Activated CD8-positive, alpha-beta memory T cell treated with anti-CD3 and anti-CD28 coated beads for 48 hours (primary cell): ENCODE data around the gene NXF2B.
"Not testable (repeated sequence)": the region's sequence is repeated elsewhere in the genome, so short reads cannot be mapped to it uniquely, and the experiment has no call there.

ENCODE experiments used
- DNase-seq, 3 experiments: peaks; one replicate each; pipeline ENCODE4 v3.0.0-alpha.2; 2020; ENCODE audit warnings: low read depth in 2 of 3, low spot score in 2 of 3

The NXF2B gene, protein sequence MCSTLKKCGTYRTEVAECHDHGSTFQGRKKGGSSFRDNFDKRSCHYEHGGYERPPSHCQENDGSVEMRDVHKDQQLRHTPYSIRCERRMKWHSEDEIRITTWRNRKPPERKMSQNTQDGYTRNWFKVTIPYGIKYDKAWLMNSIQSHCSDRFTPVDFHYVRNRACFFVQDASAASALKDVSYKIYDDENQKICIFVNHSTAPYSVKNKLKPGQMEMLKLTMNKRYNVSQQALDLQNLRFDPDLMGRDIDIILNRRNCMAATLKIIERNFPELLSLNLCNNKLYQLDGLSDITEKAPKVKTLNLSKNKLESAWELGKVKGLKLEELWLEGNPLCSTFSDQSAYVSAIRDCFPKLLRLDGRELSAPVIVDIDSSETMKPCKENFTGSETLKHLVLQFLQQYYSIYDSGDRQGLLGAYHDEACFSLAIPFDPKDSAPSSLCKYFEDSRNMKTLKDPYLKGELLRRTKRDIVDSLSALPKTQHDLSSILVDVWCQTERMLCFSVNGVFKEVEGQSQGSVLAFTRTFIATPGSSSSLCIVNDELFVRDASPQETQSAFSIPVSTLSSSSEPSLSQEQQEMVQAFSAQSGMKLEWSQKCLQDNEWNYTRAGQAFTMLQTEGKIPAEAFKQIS

DNA sequence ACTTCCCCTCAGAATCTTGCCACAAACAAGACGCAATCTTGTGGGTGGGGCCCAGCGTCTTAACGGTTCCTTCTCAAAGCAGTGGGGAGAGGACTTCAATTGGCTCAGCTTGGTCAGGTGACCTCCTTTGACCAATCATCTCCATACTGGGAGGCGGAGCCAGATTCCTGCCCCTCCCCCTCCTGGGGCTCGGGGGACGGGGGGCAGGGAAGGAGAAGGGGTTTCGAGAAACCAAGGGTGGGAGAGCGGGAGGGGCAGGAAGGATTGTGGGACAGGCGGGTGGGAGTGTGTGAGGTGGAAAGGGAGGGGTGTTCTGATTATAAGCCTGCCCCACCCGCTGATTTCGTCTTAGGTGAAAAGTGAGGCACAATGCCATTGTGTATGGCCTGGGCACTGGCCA, at the start of gene NXF2B:
Gene NXF2B, minus strand, starts transcription at position 101 of the 400 bp plus-strand sequence. CDS start 59,972 bp downstream, outside the sequence.
- not testable (repeated sequence) for DNase-seq

DNA sequence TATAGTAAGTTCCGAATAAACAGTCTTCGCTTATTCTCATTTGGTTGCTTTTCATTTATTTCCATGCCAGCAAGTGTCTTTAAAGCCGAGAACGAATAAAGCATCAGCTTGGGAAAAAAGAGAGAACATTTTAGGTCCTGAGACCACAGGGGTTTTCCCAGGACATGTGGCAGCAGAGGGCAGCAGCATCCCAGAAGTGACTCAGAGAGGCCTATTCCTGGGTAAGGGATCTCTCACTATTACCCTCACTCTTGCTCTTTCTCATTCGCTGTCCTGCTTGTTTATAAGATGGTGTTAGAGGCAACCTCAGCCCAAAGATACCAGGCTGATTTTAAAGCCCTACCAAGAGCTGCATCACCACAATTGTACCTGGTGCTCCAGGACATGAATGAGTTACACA, 39.0 kb upstream of the NXF2B start:
- DNase-seq, result not testable (repeated sequence)

GRCh38 chrX:102471762-102472220, 32.0 kb upstream of the NXF2B start, which contains the start of gene TCP11X2:
TSS of gene TCP11X2 (minus strand) at chrX:102471812.
- not testable (repeated sequence) for DNase-seq

- DNase-seq, result not testable (repeated sequence)
Measured at GRCh38 chrX:102470215-102470614, 30.4 kb upstream of the NXF2B start.

DNA sequence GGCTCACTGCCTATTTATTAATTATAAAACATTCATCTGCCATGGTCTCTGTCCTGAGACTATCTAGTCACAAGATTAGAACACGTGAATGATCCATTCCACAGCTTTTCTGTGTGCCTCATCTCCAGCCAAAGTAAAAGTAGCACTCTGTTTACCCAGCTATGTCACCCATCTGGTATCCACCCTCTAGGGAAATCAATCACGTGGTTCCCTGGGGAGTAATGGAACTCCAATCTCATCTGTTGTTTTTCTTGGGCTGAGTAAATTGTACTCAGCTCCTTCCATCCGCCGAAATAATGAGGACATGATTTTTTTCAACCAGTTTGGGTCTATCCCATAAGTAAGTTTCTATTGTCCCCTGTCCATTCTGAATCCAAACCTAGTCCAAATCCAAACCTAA, 18.8 kb upstream of the NXF2B start:
- not testable (repeated sequence) for DNase-seq

- not testable (repeated sequence) for DNase-seq
Measured at GRCh38 chrX:102414493-102414892, 25.3 kb downstream of the NXF2B start.

DNA sequence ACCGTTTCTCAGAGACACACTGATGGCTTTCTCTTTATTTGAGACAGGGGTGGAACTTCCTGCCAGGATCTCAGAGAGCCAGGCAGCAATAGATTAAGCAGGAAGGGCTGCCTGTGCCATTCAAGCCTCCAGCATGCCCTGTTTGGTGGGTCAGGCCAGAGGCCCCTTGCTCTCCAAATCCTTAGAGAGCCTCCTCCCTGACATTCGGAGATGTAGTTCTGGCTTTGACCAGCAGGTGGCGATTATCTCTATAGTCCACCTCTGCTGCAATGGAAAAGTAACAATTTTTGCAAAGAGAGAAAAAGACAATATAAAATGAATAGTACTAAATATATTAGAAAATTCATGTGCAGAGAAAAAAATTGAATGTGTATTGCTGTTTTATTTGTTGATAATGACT, 93.9 kb downstream of the NXF2B start:
- DNase-seq, result peak in 2 of 3 experiments; percentile 37 to 48

DNA sequence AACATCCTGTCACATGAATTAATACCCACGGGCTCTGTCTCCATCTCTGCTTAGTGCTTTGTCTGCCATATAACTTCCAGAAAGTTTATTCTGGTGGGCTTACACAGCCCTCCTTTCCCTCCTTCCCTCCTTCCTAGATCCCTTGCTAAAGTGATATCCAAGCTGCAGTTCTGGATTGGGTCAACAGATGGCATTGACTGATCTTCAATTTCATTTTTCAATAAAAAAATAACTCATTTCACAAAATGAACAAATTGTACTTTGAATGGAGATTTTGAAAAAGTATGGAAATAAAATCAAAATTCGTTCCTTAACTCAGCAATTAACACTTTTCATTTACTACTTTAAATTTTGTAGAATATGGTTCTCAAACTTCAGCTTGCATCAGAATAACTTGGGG, 97.9 kb downstream of the NXF2B start:
- no peak for DNase-seq

DNA sequence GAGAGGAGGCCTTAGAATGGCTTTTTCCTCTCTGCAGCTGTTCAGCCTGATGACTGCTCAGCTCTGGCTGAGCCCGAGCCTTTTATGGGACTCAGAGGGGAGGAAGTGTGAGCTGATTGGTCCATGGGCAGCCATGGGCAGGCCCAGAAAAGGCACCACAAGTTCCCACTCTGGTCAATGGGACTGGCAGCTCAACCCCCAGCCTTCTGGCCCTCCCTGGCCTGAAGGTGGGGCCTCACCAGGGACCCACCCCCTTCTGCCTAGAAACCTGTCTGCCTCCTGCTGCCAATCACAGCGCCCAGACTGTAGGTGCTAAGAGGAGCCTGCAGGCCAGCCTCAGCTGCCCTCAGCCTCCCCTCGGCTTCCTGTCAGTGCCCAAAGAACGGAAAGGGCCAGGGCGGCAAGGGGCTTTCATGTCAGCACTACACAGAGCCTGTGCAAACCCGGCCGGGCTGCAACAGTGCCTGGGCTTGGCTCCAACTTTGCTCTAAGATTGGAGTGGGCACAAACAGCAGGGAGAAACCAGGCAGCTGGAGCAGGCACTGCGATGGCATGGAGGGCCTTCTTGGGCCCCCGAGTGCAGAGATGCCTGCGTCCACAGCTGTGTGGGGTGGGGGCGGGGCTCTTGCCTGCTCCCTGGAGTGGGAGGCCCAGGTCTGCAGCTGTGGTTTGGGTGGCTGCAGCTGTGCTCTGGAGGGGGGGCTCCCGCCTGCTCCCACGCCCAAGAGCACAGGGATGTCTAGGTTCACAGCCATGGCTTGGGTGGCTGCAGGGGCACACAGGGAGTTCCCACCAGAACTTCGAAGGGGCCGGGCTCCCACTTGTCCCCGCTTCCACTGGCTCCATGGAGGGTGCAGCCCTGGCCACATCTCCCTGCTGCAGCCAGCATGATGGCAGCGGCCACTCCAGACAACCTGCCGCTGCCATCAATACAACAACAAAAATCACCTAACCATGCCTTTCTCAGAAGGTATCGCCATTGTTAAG, 100.2 kb downstream of the NXF2B start:
- DNase-seq, result no peak

DNA sequence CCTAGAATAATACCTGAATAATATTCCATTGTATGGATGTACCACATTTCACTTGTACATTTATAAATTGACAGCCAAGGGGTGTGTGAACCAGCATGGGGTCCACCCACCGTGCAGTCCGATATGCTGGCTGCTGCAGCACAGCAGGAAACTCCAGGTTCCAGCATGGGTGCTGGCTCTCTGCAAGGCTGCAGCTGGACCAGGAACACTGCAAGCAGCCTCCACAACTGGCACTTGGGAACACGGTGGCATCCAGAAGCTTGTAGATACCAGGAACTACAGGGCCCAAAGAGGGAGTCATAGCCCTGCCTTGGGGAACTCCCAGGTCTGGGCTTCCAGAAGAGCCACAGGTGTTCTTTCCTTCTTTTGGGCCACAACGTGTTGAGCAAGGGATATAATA, 101.6 kb downstream of the NXF2B start:
- DNase-seq, result no peak
